AG04450 (cell line): ENCODE measurements around the gene TNFRSF12A. TPM values are rescaled to one million over a fixed set of nuclear protein-coding genes. Genes with fewer than 3 reads are reported as not detected.
"Not testable (repeated sequence)": the region's sequence is repeated elsewhere in the genome, so short reads cannot be mapped to it uniquely, and the experiment has no call there.

Experiments used
- CTCF ChIA-PET: fragments of 300-600, 350-600 bp; formaldehyde crosslinking; extraction: SDS; loops from one replicate; lab custom pipeline; 2022; ENCODE audit warnings: antibody characterized with exemption, inconsistent platforms; lab: Charles Lee
- POLR2A ChIA-PET: fragments of 350-600 bp; formaldehyde crosslinking; extraction: SDS; loops from one replicate; lab custom pipeline; 2021; ENCODE audit warnings: antibody characterized with exemption, inconsistent platforms; lab: Yijun Ruan, JAX
- DNase-seq: peaks from one replicate; pipeline ENCODE4 v3.0.0-alpha.2; 2011; ENCODE audit warnings: low read depth, low spot score
- H3K27ac ChIP-seq: one replicate; pipeline ENCODE4 v1.5.1; 2012; ENCODE audit warnings: low read depth, low read length, control low read depth
- H3K27me3 ChIP-seq: one replicate; pipeline ENCODE4 v1.6.0; 2012; ENCODE audit warnings: low read length; ENCODE audit not compliant: control insufficient read depth, insufficient read depth
- H3K4me3 ChIP-seq: 2 replicates; pipeline ENCODE4 v1.5.1; 2011; ENCODE audit warnings: mild to moderate bottlenecking, low read depth, low read length, control low read depth
- H3K9me3 ChIP-seq: 2 replicates; pipeline ENCODE4 v1.5.1; 2012; ENCODE audit warnings: low read length; ENCODE audit not compliant: control insufficient read depth, insufficient read depth
- CTCF ChIP-seq: IDR thresholded peaks from 2 replicates; pipeline ENCODE4 v1.5.1; 2011; ENCODE audit warnings: low read depth, low read length, control low read depth, inconsistent platforms
- polyA plus RNA-seq: library from polyadenylated mRNA; depleted of rRNA; stranded (reverse); fragments of >200 nt; gene quantifications from 2 replicates; pipeline ENCODE4 v1.2.3, GENCODE V29; 2011

Gene TNFRSF12A
- polyA plus RNA-seq, 1 experiment = 67.3 TPM

GRCh38 chr16:3051494-3051893, 31.3 kb downstream of the TNFRSF12A start:
- Histone ChIP-seq H3K4me3 (no peak overlapping the region), H3K27me3 (peaks cover 42% of the 10 kb centered on the region), H3K9me3 (no peaks in the 10 kb centered on the region; the same call in 1 of the 2 replicates), H3K27ac (no peak overlapping the region)
- DNase-seq = no peak
- TF ChIP-seq CTCF = no peak
- POLR2A ChIA-PET = no interaction called here
- CTCF ChIA-PET = interaction anchor here (1.0 to 1.2 kb wide), 2 partner anchors 12 to 24 kb away, joined by 3 read pairs; no protein-coding TSS in a partner anchor

GRCh38 chr16:3052571-3053329, 32.6 kb downstream of the TNFRSF12A start:
- DNase-seq, CTCF ChIA-PET, POLR2A ChIA-PET, H3K9me3 ChIP-seq, H3K27ac ChIP-seq, H3K4me3 ChIP-seq: not testable (repeated sequence)
- peaks cover 30% of the 10 kb centered on the region for H3K27me3 ChIP-seq

GRCh38 chr16:3053330-3053710, 33.2 kb downstream of the TNFRSF12A start:
- DNase-seq, H3K9me3 ChIP-seq, POLR2A ChIA-PET, CTCF ChIA-PET, H3K4me3 ChIP-seq, H3K27ac ChIP-seq: not testable (repeated sequence)
- peaks cover 24% of the 10 kb centered on the region for H3K27me3 ChIP-seq

- H3K27ac ChIP-seq = no peak overlapping the region
- no peak for TF ChIP-seq CTCF
- no peak for DNase-seq
- no peaks in the 10 kb centered on the region for H3K9me3 ChIP-seq
- no peak overlapping the region for H3K4me3 ChIP-seq
- ChIA-PET POLR2A (interaction anchor here (0.6 kb wide), 1 partner anchor 102 kb away, joined by 3 read pairs; no protein-coding TSS in a partner anchor), CTCF (interaction anchor here (1.3 kb wide), 1 partner anchor 23 kb away, joined by 7 read pairs; no protein-coding TSS in a partner anchor)
- peaks cover 8% of the 10 kb centered on the region for H3K27me3 ChIP-seq
Observed at GRCh38 chr16:3054965-3055733, 35.0 kb downstream of the TNFRSF12A start.

GRCh38 chr16:3055734-3056115, 35.6 kb downstream of the TNFRSF12A start:
- H3K9me3 ChIP-seq, H3K27ac ChIP-seq, DNase-seq, H3K4me3 ChIP-seq, H3K27me3 ChIP-seq: not testable (repeated sequence)
- ChIA-PET POLR2A (interaction anchor here (0.6 kb wide), 1 partner anchor 102 kb away, joined by 3 read pairs; no protein-coding TSS in a partner anchor), CTCF (interaction anchor here (1.3 kb wide), 1 partner anchor 24 kb away, joined by 7 read pairs; no protein-coding TSS in a partner anchor)

- H3K4me3 ChIP-seq = no peak overlapping the region
- DNase-seq = no peak
- no peaks in the 10 kb centered on the region for H3K9me3 ChIP-seq
- ChIA-PET POLR2A (no interaction called here), CTCF (interaction anchor here (1.3 kb wide), 1 partner anchor 25 kb away, joined by 7 read pairs; no protein-coding TSS in a partner anchor)
- no peaks in the 10 kb centered on the region for H3K27me3 ChIP-seq
- no peak for TF ChIP-seq CTCF
- H3K27ac ChIP-seq = no peak overlapping the region
Observed at GRCh38 chr16:3056336-3057180, 36.4 kb downstream of the TNFRSF12A start.
